K562 (cell line): Measurements from ENCODE around the gene NDUFAB1. TPM values are rescaled to one million over a fixed set of nuclear protein-coding genes. Genes with fewer than 3 reads are reported as not detected.

Source experiments
- ATAC-seq: fragments of 200-7000 bp; cut with Tn5 transposase; 3 replicates; pipeline ENCODE4 v1.9.1; 2020; ENCODE audit warnings: moderate library complexity
- BruUV-seq: library from RNA; stranded (reverse); fragments of 400-500 nt; replicated peaks from 2 replicates; lab custom pipeline; 2021; lab: Mats Ljungman, UMichigan
- CTCF ChIA-PET: fragments of 300-600 bp; formaldehyde crosslinking; extraction: SDS; loops from one replicate; lab custom pipeline; 2021; ENCODE audit warnings: low intra/inter-chr PET ratio; lab: Yijun Ruan, JAX
- POLR2A ChIA-PET: fragments of 300-600, 350-650 bp; sonication (Branson Sonifier 250); formaldehyde crosslinking; extraction: SDS; loops from one replicate; lab custom pipeline; 2021; ENCODE audit warnings: antibody characterized with exemption, inconsistent platforms; lab: Yijun Ruan, JAX
- DNase-seq, 4 experiments: peaks; one replicate each; pipeline versions ENCODE4 v3.0.0 to v3.0.0-alpha.2; 2011 to 2018; ENCODE audit warnings: low spot score in 3 of 4, mixed read lengths in 3 of 4; ENCODE audit errors: extremely low read depth in 1 of 4
- FAIRE-seq: peaks from 2 replicates; lab custom pipeline; 2011; peaks lifted over from hg19 to GRCh38; lab: Jason Lieb, UNC
- H2AFZ ChIP-seq: 2 replicates; pipeline ENCODE4 v1.6.0; 2011; ENCODE audit warnings: low read depth, low read length, control low read depth, inconsistent platforms
- H3K27ac ChIP-seq: fragments of 200-600 bp; 3 replicates; pipeline ENCODE4 v1.8.0; 2011; ENCODE audit warnings: low read depth, mild to moderate bottlenecking, control low read depth, inconsistent platforms, low read length, moderate library complexity, mixed read lengths; ENCODE audit errors: extremely low read depth
- H3K27me3 ChIP-seq, 2 experiments: fragments of 300-600 bp in 1 of 2; 2 replicates in 1 of 2; 3 replicates in 1 of 2; pipeline versions ENCODE4 v1.6.0 to v1.8.0; 2011; ENCODE audit warnings: inconsistent platforms in 2 of 2, low read length in 2 of 2, mild to moderate bottlenecking in 1 of 2, mixed read lengths in 1 of 2, moderate library complexity in 1 of 2; ENCODE audit not compliant: control insufficient read depth in 2 of 2, insufficient read depth in 2 of 2
- H3K36me3 ChIP-seq: fragments of 300-600 bp; 3 replicates; pipeline ENCODE4 v1.8.0; 2011; ENCODE audit warnings: mild to moderate bottlenecking, low read length, inconsistent platforms; ENCODE audit not compliant: control insufficient read depth, insufficient read depth
- H3K4me1 ChIP-seq, 2 experiments: fragments of 200-600 bp in 1 of 2; replicated peaks in 1 of 2; 2 replicates in 1 of 2; 3 replicates in 1 of 2; pipeline versions ENCODE4 v1.5.1 to v1.8.0; 2011; ENCODE audit warnings: inconsistent platforms in 2 of 2, low read length in 2 of 2, mild to moderate bottlenecking in 1 of 2, mixed read lengths in 1 of 2, moderate library complexity in 1 of 2; ENCODE audit not compliant: control insufficient read depth in 2 of 2, insufficient read depth in 2 of 2
- H3K4me2 ChIP-seq: 2 replicates; pipeline ENCODE4 v1.6.1; 2011; ENCODE audit warnings: low read length, control low read depth, inconsistent platforms, mixed read lengths; ENCODE audit not compliant: insufficient read depth
- H3K4me3 ChIP-seq: fragments of 200-600 bp; sonication (generic), shearing (Covaris generic); 2 replicates; pipeline ENCODE4 v1.5.1; 2016; ENCODE audit warnings: control low read depth, inconsistent platforms
- H3K79me2 ChIP-seq: fragments of 200-600 bp; 3 replicates; pipeline ENCODE4 v1.8.0; 2011; ENCODE audit warnings: low read length, inconsistent platforms; ENCODE audit not compliant: control insufficient read depth, insufficient read depth
- H3K9ac ChIP-seq, 2 experiments: 2 replicates each; pipeline versions ENCODE4 v1.6.0 to v1.6.1; 2011; ENCODE audit warnings: low read depth in 2 of 2, low read length in 2 of 2, control low read depth in 1 of 2, inconsistent platforms in 1 of 2, mild to moderate bottlenecking in 1 of 2, mixed read lengths in 1 of 2; ENCODE audit not compliant: insufficient read depth in 1 of 2
- H3K9me1 ChIP-seq: one replicate; pipeline ENCODE4 v1.6.0; 2011; ENCODE audit warnings: inconsistent platforms, mild to moderate bottlenecking, low read length, moderate library complexity; ENCODE audit not compliant: control insufficient read depth, insufficient read depth
- H3K9me3 ChIP-seq: replicated peaks from 2 replicates; pipeline ENCODE4 v1.5.1; 2011; ENCODE audit warnings: low read depth, low read length, inconsistent platforms; ENCODE audit not compliant: control insufficient read depth, insufficient read depth
- H4K20me1 ChIP-seq: replicated peaks from 2 replicates; pipeline ENCODE4 v1.6.1; 2011; ENCODE audit warnings: low read length, inconsistent platforms, mixed read lengths; ENCODE audit not compliant: control insufficient read depth, insufficient read depth
- CBX2 ChIP-seq: fragments of 200-600 bp; sonication (generic); IDR thresholded peaks from one replicate; pipeline ENCODE4 v1.6.1; 2012; ENCODE audit warnings: mild to moderate bottlenecking, low read length, inconsistent platforms; ENCODE audit not compliant: insufficient read depth, poor library complexity, severe bottlenecking
- CHD2 ChIP-seq: IDR thresholded peaks from 2 replicates; pipeline ENCODE4 v1.6.1; 2011; ENCODE audit warnings: low read depth, low read length
- ERF ChIP-seq: fragments of 450-650 bp; formaldehyde crosslinking; IDR thresholded peaks from 2 replicates; pipeline ENCODE4 v1.4.0; 2020; ENCODE audit warnings: mild to moderate bottlenecking, mixed read lengths
- ETS2 ChIP-seq: IDR thresholded peaks from 2 replicates; pipeline ENCODE4 v1.6.1; 2016; ENCODE audit warnings: borderline replicate concordance, missing genetic modification characterization, mild to moderate bottlenecking, moderate library complexity, missing compliant biosample characterization; ENCODE audit not compliant: poor library complexity, severe bottlenecking
- GATAD2B ChIP-seq: fragments of 450-650 bp; IDR thresholded peaks from 2 replicates; pipeline ENCODE4 v1.6.1; 2017; ENCODE audit warnings: mild to moderate bottlenecking, borderline replicate concordance
- HDAC3 ChIP-seq: fragments of 450-650 bp; IDR thresholded peaks from 2 replicates; pipeline ENCODE4 v1.6.1; 2018; ENCODE audit warnings: borderline replicate concordance, mild to moderate bottlenecking, moderate library complexity; ENCODE audit not compliant: partially characterized antibody
- HNRNPL ChIP-seq: fragments of 200-400 bp; formaldehyde crosslinking; IDR thresholded peaks from 2 replicates; pipeline ENCODE4 v1.6.1; 2017; ENCODE audit warnings: low read depth, mild to moderate bottlenecking, low read length
- KAT7 ChIP-seq: sonication (generic); formaldehyde crosslinking; IDR thresholded peaks from 2 replicates; pipeline ENCODE4 v1.8.0; 2022; ENCODE audit warnings: missing genetic modification reagents, mild to moderate bottlenecking, borderline replicate concordance
- MCM5 ChIP-seq: fragments of 450-650 bp; IDR thresholded peaks from 2 replicates; pipeline ENCODE4 v1.6.1; 2016; ENCODE audit warnings: low read depth
- MECOM ChIP-seq: fragments of 250-450 bp; sonication (Bioruptor Pico); IDR thresholded peaks from 2 replicates; pipeline ENCODE4 v1.8.0; 2022; ENCODE audit warnings: inconsistent platforms
- STAT6 ChIP-seq: sonication (generic); formaldehyde crosslinking; IDR thresholded peaks from 2 replicates; pipeline ENCODE4 v1.8.1; 2023; ENCODE audit warnings: mild to moderate bottlenecking, missing genetic modification reagents
- SUPT5H ChIP-seq: fragments of 450-650 bp; IDR thresholded peaks from 2 replicates; pipeline ENCODE4 v1.6.1; 2016
- in situ Hi-C: fragments of 300-500 bp; cut with MboI; formaldehyde crosslinking; loops from 4 replicates; pipeline ENCODE4 v1.15.0; 2018; ENCODE audit warnings: inconsistent platforms, mixed read lengths
- intact Hi-C: fragments of 100-400 bp; cut with micrococcal nuclease; formaldehyde crosslinking; loops from 2 replicates; pipeline ENCODE4 v1.14.2; 2022
- polyA plus RNA-seq, 8 experiments: library from polyadenylated mRNA; depleted of rRNA in 4 of 8; stranded (reverse) in 5 of 8; unstranded in 3 of 8; fragments of >200 nt; fragmentation: Nextera tagmentation in 2 of 8; fragmentation: Illumina TruSeq in 1 of 8; extraction: Ambion mirVana in 2 of 8; extraction: Trizol in 1 of 8; gene quantifications; 2 replicates each; pipeline versions ENCODE4 v1.2.1 to v1.2.3, GENCODE V29; 2011 to 2014; ENCODE audit warnings: inconsistent platforms in 1 of 8, missing spikeins in 1 of 8
- total RNA-seq, 7 experiments: library from RNA; depleted of rRNA in 6 of 7; stranded (reverse); fragments of >200 nt in 6 of 7; fragmentation: Illumina TruSeq in 2 of 7; extraction: Trizol in 2 of 7; gene quantifications; 2 replicates each; pipeline versions ENCODE4 v1.2.1 to v1.2.3, GENCODE V29; 2011 to 2021; ENCODE audit warnings: low replicate concordance in 1 of 7
- TF ChIP-seq, protein P1 (sequence below), 3 experiments: fragments of 200-800 bp in 1 of 3; fragments of 250-450 bp in 1 of 3; fragments of 450-650 bp in 1 of 3; sonication (Bioruptor Pico) in 1 of 3; sonication (Bioruptor generic) in 1 of 3; formaldehyde crosslinking in 1 of 3; IDR thresholded peaks; 2 replicates each; pipeline versions ENCODE4 v1.6.1 to v1.8.0; 2016 to 2022; ENCODE audit warnings: mild to moderate bottlenecking in 2 of 3, missing genetic modification characterization in 2 of 3, missing compliant biosample characterization in 1 of 3, moderate library complexity in 1 of 3
- TF ChIP-seq, protein P2 (sequence below): fragments of 250-450 bp; sonication (Bioruptor Pico); IDR thresholded peaks from 2 replicates; pipeline ENCODE4 v1.4.0; 2020; ENCODE audit warnings: mild to moderate bottlenecking, moderate library complexity

NDUFAB1 gene
- total and polyA plus RNA-seq, 9 of the 15 experiments (the other 6 are each of a cell fraction or from before 2014, with no cell fraction given) = 123 to 481 (median 238) TPM

GRCh38 chr16:23581764-23582163 lies 14.4 kb downstream of the NDUFAB1 start (continued):
- TF ChIP-seq STAT6 (CRISPR knock-in tag) = no peak

GRCh38 chr16:23580391-23580790 lies 15.7 kb downstream of the NDUFAB1 start:
- BruUV-seq = no TSS peak
- FAIRE-seq (no peak), DNase-seq (no peak), ATAC-seq (no peak)
- CTCF ChIA-PET = no interaction called here
- no peak overlapping the region for H2AFZ ChIP-seq
- no peaks in the 10 kb centered on the region for H3K9me1 ChIP-seq
- in situ Hi-C loops (no loop called here), intact Hi-C loops (no loop called here)
- H3K27me3 ChIP-seq = no peaks in the 10 kb centered on the region
- no peak overlapping the region for H3K9ac ChIP-seq
- H3K27ac ChIP-seq = no peak overlapping the region
- H3K4me1 ChIP-seq = no peaks in the 10 kb centered on the region; a peak in 1 of 5 replicates
- no peaks in the 10 kb centered on the region for H3K9me3 ChIP-seq
- H3K4me2 ChIP-seq = no peak overlapping the region
- POLR2A ChIA-PET = interaction anchor here (0.7 to 0.8 kb wide), 2 partner anchors 109 to 374 kb away, joined by 3 read pairs; no protein-coding TSS in a partner anchor
- H3K4me3 ChIP-seq = no peak overlapping the region
- no peaks in the 10 kb centered on the region for H3K79me2 ChIP-seq
- peaks cover 55% of the 10 kb centered on the region for H3K36me3 ChIP-seq
- H4K20me1 ChIP-seq = no peaks in the 10 kb centered on the region; the same call in none of the 2 replicates
- TF ChIP-seq SUPT5H = 0 out of 2 replicates have a peak, but pooled peaks have one; percentile 32
- no peak for TF ChIP-seq CHD2
- TF ChIP-seq MCM5 = no peak
- no peak for TF ChIP-seq MECOM (CRISPR knock-in tag)
- TF ChIP-seq, protein P1, sequence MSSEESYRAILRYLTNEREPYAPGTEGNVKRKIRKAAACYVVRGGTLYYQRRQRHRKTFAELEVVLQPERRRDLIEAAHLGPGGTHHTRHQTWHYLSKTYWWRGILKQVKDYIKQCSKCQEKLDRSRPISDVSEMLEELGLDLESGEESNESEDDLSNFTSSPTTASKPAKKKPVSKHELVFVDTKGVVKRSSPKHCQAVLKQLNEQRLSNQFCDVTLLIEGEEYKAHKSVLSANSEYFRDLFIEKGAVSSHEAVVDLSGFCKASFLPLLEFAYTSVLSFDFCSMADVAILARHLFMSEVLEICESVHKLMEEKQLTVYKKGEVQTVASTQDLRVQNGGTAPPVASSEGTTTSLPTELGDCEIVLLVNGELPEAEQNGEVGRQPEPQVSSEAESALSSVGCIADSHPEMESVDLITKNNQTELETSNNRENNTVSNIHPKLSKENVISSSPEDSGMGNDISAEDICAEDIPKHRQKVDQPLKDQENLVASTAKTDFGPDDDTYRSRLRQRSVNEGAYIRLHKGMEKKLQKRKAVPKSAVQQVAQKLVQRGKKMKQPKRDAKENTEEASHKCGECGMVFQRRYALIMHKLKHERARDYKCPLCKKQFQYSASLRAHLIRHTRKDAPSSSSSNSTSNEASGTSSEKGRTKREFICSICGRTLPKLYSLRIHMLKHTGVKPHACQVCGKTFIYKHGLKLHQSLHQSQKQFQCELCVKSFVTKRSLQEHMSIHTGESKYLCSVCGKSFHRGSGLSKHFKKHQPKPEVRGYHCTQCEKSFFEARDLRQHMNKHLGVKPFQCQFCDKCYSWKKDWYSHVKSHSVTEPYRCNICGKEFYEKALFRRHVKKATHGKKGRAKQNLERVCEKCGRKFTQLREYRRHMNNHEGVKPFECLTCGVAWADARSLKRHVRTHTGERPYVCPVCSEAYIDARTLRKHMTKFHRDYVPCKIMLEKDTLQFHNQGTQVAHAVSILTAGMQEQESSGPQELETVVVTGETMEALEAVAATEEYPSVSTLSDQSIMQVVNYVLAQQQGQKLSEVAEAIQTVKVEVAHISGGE (CRISPR knock-in tag; IDR thresholded peaks at IDR 0.05) = peak in 1 of 3 experiments; percentile 40; a peak in 1 of 6 replicates
- no peak for TF ChIP-seq ERF (CRISPR knock-in tag)
- no peak for TF ChIP-seq HDAC3
- TF ChIP-seq CBX2 = no peak
- TF ChIP-seq ETS2 (tag) = no peak
- no peak for TF ChIP-seq GATAD2B
- TF ChIP-seq HNRNPL = no peak
- TF ChIP-seq, protein P2, sequence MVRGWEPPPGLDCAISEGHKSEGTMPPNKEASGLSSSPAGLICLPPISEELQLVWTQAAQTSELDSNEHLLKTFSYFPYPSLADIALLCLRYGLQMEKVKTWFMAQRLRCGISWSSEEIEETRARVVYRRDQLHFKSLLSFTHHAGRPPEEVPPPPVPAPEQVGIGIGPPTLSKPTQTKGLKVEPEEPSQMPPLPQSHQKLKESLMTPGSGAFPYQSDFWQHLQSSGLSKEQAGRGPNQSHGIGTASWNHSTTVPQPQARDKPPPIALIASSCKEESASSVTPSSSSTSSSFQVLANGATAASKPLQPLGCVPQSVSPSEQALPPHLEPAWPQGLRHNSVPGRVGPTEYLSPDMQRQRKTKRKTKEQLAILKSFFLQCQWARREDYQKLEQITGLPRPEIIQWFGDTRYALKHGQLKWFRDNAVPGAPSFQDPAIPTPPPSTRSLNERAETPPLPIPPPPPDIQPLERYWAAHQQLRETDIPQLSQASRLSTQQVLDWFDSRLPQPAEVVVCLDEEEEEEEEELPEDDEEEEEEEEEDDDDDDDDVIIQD (CRISPR knock-in tag) = no peak
- TF ChIP-seq KAT7 = no peak
